Measurements from ENCODE around the gene GPR137B. TPM values are rescaled to one million over a fixed set of nuclear protein-coding genes. Genes with fewer than 3 reads are reported as not detected.

Gene GPR137B
- total and polyA plus RNA-seq, 2 of the 8 experiments (the other 6 are each of a cell fraction or from before 2014, with no cell fraction given): 6.9 to 7.7 TPM

GRCh38 chr1:236213534-236213933 is 71.2 kb downstream of the GPR137B start (continued):
- TF ChIP-seq CHD7 (IDR thresholded peaks at IDR 0.05; ENCODE audit: insufficient replicate concordance, low read length) (no peak), TCF12 (IDR thresholded peaks at IDR 0.05; ENCODE audit: low read depth, low read length) (no peak), NANOG (IDR thresholded peaks at IDR 0.05; ENCODE audit: insufficient read depth, low read depth, low read length, poor library complexity, severe bottlenecking) (no peak), TEAD4 (IDR thresholded peaks at IDR 0.05; ENCODE audit: low read depth, low read length) (no peak), TAF7 (optimal IDR thresholded peaks at IDR 0.05; ENCODE audit: borderline replicate concordance, low read depth, low read length) (no peak)
